GM23248 (cell line): ENCODE results near the gene SLTM.

Experiments used
- EZH2 ChIP-seq: fragments of 200-600 bp; sonication (generic); IDR thresholded peaks from 2 replicates; pipeline ENCODE4 v1.6.1; 2018; ENCODE audit warnings: antibody characterized with exemption, mild to moderate bottlenecking; ENCODE audit not compliant: insufficient read depth, poor library complexity, severe bottlenecking
- EZH2phosphoT487 ChIP-seq: fragments of 200-600 bp; sonication (generic); IDR thresholded peaks from 2 replicates; pipeline ENCODE4 v1.6.1; 2018; ENCODE audit warnings: antibody characterized with exemption, moderate library complexity, mild to moderate bottlenecking, low read depth; ENCODE audit not compliant: insufficient read depth

DNA sequence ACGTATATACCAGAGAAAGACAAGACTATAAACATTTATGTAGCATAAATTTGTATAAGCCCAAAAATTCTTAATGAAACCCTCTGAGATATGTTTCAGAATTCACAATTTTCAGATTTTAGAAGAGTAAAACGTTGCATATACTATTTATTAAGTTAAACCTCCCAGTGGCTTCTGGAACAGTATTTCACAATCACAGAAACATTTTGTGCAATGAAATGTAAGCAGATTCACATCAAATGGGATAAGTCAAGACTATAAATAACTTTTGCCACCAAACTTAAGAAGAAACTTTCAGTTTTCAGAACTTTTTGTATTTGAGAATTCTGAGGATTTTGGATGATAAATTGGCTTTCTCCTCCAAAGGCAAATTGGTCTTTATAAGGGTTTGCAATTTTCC is 9.2 kb downstream of the SLTM start:
- TF ChIP-seq EZH2 (no peak), EZH2phosphoT487 (no peak)
